ENCODE measurements around the gene LIMS4.
"Not testable (repeated sequence)": the region's sequence is repeated elsewhere in the genome, so short reads cannot be mapped to it uniquely, and the experiment has no call there.

LIMS4 gene

DNA sequence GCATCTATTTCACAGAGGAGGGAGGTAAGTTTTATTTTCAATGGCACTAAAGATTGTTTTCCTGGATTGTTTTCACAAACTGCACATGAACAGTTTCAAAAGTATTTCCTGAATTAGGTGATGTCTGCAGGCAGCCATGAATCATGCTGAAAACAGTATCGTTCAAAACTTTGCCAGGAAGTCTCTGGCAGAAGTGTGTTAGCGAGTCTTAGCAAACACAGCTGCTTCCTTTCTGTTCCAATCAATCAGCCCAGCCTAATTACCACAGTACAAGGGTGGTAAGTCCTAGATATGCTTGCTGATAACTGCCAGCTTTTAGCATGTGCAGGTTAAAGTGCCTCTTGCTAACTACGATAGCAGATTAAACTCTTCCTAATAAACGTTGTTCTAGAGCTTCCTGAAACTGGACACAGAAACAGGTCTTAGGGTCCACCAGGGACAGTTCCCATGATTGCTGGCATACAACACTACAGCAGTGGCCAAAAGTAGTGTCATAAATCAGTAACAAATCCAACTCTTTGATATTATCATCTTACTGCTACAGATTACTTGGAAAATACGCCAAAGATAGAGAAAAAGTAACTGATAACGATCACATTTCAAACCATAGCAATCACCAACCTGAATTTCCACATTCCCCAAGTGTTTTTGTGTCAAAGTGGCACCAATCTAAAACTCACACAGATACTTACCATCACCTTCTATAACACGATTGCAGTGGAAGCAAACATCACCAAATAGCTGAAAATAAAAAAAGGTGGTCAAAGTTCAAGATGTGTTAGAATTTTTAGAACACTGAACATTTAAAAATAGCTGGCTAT, 23.3 kb downstream of the LIMS4 start:
- not testable (repeated sequence) for DNase-seq

DNA sequence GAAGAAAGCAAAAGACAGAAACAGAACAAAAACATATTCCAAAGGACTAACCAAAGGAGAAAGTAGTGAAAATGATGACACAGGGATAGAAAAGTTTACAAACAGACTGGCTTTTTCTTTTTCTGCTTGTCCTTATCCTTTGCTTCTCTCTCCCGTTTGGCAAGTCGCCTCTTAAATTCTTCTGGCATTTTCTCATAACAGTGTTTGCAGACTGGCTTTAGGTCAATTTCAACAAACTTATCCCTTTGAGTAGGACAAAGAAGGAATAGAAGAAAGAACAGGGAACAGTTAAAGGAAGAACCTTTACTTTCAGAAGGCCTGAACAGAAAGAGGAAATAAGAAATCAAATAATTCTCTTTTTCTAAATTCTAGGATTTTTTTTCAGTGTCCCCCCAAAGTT, 26.0 kb downstream of the LIMS4 start:
- DNase-seq = not testable (repeated sequence)

DNA sequence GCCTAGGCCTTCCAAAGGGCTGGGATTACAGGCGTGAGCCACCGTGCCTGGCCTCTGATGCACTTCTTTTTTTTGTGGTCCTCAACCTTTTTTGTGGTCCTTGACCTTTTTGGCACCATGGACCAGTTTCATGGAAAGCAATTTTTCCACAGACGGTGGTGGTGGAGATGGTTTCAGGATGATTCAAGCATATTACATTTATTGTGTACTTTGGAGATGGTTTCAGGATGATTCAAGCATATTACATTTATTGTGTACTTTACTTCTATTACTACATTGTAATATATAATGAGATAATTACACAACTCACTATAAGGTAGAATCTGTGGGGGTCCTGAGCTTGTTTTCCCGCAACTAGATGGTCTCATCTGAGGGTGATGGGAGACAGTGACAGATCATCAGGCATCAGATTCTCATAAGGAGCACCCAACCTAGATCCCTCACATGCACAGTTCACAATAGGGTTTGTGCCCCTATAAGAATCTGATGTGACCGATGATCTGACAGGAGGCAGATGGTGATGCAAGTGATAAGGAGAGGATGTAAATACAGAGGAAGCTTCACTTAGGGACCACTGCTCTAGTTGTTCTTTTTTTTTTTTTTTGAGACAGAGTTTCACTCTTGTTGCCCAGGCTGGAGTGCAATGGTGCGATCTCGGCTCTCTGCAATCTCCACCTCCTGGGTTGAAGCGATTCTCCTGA, 29.2 kb downstream of the LIMS4 start:
- not testable (repeated sequence) for DNase-seq

GRCh38 chr2:110441905-110442304, 30.7 kb downstream of the LIMS4 start:
- DNase-seq = not testable (repeated sequence)

DNA sequence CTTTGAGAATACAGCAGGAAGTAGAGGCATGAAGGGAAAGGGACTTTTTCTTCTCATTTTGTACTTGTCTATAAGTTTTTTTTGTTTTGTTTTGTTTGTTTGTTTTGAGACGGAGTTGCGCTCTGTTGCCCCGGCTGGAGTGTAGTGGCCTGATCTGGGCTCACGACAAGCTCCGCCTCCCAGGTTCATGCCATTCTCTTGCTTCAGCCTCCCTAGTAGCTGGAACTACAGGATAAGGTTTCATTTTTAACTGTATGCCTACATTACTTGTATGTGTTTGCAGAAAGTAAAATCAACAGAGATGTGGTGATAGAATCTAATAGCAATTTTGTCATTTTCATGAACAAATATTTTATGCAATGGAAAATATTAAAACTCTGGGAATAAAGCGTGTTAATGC, 38.1 kb downstream of the LIMS4 start:
- DNase-seq = not testable (repeated sequence)

- not testable (repeated sequence) for DNase-seq
These were observed 46.9 kb downstream of the LIMS4 start for GRCh38 chr2:110425725-110426124.

GRCh38 chr2:110424421-110424820, 48.2 kb downstream of the LIMS4 start:
- not testable (repeated sequence) for DNase-seq

- not testable (repeated sequence) for DNase-seq
These were observed 49.0 kb downstream of the LIMS4 start for GRCh38 chr2:110423574-110423962.

DNA sequence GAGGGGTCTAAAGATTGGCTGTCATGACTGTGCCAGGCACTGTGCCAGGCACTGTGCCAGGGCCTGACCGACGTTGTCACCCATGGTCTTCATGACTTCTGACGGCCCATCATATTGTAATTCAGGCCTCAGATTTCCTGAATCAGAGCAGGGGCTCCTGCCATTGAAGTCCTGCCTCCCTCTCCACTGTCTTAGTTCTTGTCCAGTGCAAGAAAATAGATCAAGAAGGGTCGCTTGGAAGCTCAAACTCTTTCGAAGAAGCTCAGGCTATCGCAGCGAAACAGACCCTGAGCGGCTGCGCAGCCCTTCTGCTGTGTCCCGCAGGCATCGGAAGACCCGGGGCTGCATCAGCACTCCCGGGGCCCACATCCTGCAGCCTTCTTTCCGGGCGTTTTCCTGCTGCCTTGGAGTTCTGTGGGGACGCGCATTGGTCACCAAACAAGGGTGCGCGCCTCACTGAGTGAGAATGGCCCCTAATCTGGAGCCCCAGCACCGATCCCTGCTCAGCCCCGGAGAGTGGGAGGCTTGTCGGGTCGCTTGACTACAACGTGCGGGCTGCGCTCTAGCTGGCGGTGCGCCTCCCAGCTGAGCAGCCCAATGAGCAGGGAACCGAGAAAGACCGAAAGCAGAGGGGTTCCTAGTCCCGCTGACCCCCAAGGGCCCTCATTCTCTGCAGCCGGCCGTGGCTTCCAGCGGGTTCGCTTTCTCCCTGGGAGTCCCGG, 49.6 kb downstream of the LIMS4 start:
- not testable (repeated sequence) for DNase-seq

GRCh38 chr2:110420641-110421354, 51.8 kb downstream of the LIMS4 start:
- not testable (repeated sequence) for DNase-seq

DNA sequence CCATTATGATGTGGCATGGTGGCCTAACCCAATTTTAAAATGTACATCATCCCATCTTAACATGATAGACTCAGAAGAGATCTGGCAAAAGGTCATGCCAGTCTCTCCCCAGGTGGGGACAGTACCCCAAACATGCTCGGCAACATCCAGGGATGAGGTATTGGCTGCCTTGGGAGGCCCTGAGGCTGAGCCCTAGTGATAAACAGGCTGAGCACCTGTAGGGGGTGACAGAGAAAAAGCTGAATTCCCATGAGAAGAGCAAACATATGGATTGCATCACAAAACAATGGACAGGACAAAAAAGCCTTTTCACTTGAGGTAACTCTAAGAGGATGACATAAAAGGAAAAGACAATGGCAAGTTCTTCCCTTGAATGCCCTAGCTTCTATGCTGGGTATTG, 65.5 kb downstream of the LIMS4 start:
- DNase-seq = not testable (repeated sequence)

DNA sequence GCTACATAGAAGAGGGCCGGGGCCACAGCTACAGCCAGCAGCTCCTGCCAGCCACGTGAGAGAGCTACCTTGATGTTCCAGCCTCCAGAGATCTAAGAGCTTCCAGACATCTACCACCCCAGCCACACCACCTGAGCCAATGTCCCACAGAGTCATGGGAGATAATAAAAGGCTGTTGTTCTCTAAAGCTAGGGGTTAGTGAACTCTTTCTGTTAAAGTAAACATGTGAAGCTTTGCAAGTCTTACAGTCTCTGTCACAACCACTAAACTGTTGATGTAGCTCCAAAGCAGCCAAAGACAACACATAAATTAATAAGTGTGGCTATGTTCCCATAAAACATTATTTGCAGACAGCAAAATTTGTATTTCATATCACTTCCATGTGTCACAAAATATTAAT, 67.6 kb downstream of the LIMS4 start:
- DNase-seq = not testable (repeated sequence)

GRCh38 chr2:110404246-110404645, 68.4 kb downstream of the LIMS4 start:
- DNase-seq = not testable (repeated sequence)

- not testable (repeated sequence) for DNase-seq
These were observed 71.5 kb downstream of the LIMS4 start for GRCh38 chr2:110401001-110401618.

- DNase-seq = not testable (repeated sequence)
These were observed 73.2 kb downstream of the LIMS4 start for GRCh38 chr2:110399378-110399777.

DNA sequence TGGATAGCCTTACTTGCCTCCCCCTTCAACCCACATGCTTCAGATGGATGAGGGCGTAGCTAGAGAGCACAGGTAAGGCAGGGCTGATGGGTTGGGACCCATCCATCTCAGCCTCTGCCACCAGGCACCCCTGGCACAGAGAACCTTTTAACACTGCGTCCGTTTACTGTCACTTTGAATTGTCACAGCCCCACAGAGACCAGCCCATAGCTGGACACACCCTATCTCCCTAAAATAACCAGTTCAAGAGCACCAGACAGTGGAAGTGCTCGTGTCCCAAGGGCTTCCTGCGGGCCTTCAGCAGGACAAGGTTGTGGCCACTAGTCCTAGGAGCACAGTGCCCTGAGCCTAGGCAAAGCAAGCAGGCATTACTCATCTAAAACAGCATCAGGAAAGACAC, 76.6 kb downstream of the LIMS4 start:
- DNase-seq = not testable (repeated sequence)

All from DMS 273 treated with DMSO at 0.1 percent for 48 hours (cell line).